Suppressor macrophage treated with lipopolysaccharide for 4 hours (primary cell): Measurements from ENCODE around the gene UCP2.
"Not testable (repeated sequence)": the region's sequence is repeated elsewhere in the genome, so short reads cannot be mapped to it uniquely, and the experiment has no call there.

Source experiments
- DNase-seq: peaks from one replicate; pipeline ENCODE4 v3.0.0-alpha.2; 2020

Gene UCP2

DNA sequence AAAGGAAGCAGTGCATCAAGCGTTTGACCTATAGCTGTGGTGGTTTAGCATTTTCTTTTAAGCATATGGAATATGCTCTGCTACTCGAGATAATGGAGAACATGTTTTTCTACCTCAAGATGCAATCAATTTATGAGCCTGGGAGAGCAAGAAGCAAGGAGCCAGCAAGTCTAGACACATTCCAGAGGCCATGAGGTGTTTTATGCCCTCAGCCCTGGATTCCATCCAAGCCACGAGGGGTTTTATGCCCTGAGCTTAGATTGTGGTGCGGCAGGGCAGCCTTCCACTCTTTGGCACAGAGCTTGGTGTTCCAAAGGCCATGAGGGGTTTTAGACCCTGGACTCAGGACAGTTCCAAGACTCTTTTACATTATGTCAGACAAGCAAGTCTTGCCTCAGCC lies 43.5 kb downstream of the UCP2 start:
- no peak for DNase-seq

DNA sequence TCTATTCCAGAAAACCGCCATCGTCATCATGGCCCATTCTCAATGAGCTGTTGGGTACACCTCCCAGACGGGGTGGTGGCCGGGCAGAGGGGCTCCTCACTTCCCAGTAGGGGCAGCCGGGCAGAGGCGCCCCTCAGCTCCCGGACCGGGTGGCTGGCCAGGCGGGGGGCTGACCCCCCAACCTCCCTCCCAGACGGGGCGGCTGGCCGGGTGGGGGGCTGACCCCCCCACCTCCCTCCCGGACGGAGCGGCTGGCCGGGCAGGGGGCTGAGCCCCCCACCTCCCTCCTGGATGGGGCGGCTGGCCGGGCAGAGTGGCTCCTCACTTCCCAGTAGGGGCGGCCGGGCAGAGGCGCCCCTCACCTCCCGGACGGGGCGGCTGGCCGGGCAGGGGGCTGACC lies 46.6 kb downstream of the UCP2 start:
- not testable (repeated sequence) for DNase-seq

DNA sequence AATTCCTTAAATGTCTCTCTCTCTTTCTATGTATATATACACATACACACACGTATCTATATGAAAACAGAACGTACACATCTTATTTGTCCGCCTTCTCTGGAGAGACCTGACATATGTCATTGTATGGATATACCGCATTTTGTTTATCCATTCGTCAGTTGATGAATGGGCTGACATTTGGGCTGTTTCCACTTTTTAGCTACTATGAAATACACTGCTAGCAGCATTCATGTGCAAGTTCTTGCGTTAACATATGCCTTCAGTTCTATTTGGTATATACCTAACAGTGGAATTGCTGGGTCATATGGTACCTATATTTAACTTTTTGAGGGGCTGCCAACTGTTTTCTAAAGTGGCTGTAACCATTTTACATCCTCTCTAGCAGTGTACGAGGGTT lies 49.9 kb downstream of the UCP2 start:
- DNase-seq: no peak

DNA sequence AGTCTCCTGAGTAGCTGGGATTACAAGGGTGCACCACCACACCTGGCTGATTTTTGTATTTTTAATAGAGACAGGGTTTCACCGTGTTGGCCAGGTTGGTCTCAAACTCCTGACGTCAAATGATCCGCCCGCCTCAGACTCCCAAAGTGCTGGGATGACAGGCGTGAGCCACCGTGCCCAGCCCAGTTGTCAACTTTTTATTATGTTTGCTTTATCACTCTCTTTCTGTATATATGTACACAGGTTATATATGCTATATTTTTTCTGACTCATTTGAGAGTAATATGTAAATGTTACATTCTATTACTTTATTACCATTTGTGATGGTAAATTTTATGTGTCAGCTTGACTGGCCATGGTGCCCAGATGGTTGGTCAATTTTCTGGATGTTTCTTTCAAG lies 50.7 kb downstream of the UCP2 start:
- no peak for DNase-seq

DNA sequence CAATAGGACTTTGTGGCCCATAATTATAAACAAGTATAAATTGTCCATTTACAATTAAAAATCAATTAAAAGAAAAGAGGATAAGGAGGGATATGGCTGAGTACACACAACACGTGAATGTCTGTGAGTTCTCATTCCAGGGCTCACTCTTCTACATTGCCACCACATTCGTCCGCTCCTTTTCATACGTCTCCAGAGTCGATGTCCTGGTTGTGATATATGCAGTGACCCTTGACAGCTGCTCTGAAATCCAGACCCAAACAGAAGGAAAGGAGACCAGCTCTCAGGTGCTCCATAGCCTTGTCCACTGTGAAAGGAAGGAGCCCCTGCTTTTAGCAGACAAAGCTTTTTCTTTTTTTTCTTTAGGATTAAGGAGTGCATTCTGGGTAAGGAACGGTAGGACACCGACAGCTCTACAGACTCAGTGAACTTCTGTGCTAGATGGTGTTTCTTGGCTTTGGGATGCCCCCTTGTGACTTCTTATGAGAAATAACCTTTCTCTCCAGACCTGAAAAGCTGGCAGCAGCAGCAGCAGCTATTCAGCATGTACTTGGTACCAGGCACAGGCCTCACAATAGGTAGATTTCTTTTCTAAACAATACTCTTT lies 51.5 kb downstream of the UCP2 start:
- peak; percentile 20 for DNase-seq

DNA sequence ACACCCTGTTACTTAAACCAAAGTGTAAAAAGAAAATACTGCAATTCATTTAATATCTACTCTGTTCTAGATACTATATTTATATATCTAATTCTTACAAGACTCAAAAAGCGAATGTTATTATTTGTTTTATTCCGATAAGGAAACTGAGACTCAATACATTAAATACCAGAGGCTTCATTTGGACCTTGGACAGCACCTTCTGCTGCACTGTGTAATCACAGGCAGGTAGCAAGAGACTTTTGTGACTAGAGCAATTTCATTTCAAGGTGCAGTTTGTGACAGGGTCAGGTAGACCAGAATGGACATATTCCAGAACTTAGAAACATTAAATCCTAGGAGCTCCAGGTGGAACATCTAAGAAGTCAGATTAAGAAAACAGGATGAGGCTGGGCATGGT lies 53.3 kb downstream of the UCP2 start:
- no peak for DNase-seq
